Left lung (tissue), 10 donors: ENCODE measurements around the gene KCTD7. TPM values are rescaled to one million over a fixed set of nuclear protein-coding genes. Genes with fewer than 3 reads are reported as not detected.
"Not testable (repeated sequence)": the region's sequence is repeated elsewhere in the genome, so short reads cannot be mapped to it uniquely, and the experiment has no call there.

ENCODE experiments used
- ATAC-seq: fragments of 200-7000 bp; cut with Tn5 transposase; one replicate; pipeline ENCODE4 v1.9.1; 2020; ENCODE audit warnings: moderate library complexity
- DNase-seq, 4 donors: peaks; one replicate each; pipeline ENCODE4 v3.0.0-alpha.2; 2013 to 2020
- H3K27ac ChIP-seq, 2 donors: fragments of 200-600 bp; sonication (generic) in 1 of 2; one replicate each; pipeline versions ENCODE4 v1.5.0 to v1.8.0; 2020 to 2021
- H3K27me3 ChIP-seq, 2 donors: fragments of 200-600 bp; sonication (generic) in 1 of 2; one replicate each; pipeline versions ENCODE4 v1.5.0 to v1.8.0; 2020 to 2021
- H3K36me3 ChIP-seq, 2 donors: fragments of 200-600 bp; sonication (generic) in 1 of 2; one replicate each; pipeline versions ENCODE4 v1.5.0 to v1.8.0; 2020 to 2021
- H3K4me1 ChIP-seq, 2 donors: fragments of 200-600 bp; one replicate each; pipeline ENCODE4 v1.8.0; 2021
- H3K4me3 ChIP-seq, 2 donors: fragments of 200-600 bp; sonication (generic) in 1 of 2; one replicate each; pipeline versions ENCODE4 v1.5.0 to v1.8.0; 2020 to 2021; ENCODE audit warnings: mild to moderate bottlenecking in 1 of 2
- H3K9me3 ChIP-seq, 2 donors: fragments of 200-600 bp; sonication (generic) in 1 of 2; one replicate each; pipeline versions ENCODE4 v1.5.0 to v1.8.0; 2020 to 2021
- intact Hi-C, 2 donors: fragments of 100-400 bp; cut with DNase I; formaldehyde crosslinking; loops; one replicate each; pipeline versions ENCODE4 v1.11.2 to v1.14.2; 2022
- polyA plus RNA-seq, 6 donors: library from polyadenylated mRNA; unstranded; fragments of 120-200 nt; gene quantifications; one replicate each; pipeline ENCODE4 v1.2.1, GENCODE V29; 2013; ENCODE audit not compliant: insufficient read length in 6 of 6
- total RNA-seq, 2 donors: library from RNA; stranded (reverse); fragmentation: NEBNext Ultra II Directional; extraction: Animal tissue kit (Norgen Biotek cat#: 25700); gene quantifications; one replicate each; pipeline ENCODE4 v1.2.1, GENCODE V29; 2021
- TF ChIP-seq, protein P1 (sequence below), 2 donors: fragments of 200-600 bp; sonication (generic) in 1 of 2; IDR thresholded peaks; one replicate each; pipeline versions ENCODE4 v1.5.0 to v1.8.0; 2021; ENCODE audit warnings: antibody characterized with exemption in 2 of 2
- donor health status: DM: no; HTN: yes; CAD: no.
- donor health status: DM: no; HTN: no; CAD: no.

KCTD7 gene
- total and polyA plus RNA-seq, 8 donors: 10.4 to 32.2 (median 28.5) TPM

DNA sequence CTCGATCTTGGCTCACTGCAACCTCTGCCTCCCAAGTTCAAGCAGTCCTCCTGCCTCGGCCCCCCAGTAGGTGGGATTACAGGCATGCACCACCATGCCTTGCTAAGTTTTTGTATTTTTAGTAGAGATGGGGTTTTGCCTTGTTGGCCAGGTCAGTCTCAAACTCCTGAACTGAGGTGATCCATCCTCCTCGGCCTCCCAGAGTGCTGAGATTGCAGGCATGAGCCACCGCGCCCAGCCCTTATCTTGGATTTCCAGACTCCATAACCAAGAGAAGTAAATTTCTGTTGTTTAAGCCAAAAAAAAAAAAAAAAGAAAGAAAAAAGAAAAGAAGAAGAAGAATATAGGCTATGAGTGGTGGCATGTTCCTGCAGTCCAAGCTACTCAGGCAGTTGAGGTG is 58.5 kb downstream of the KCTD7 start:
- no peak overlapping the region for H3K27ac ChIP-seq
- intact Hi-C loops: no loop called here
- no peaks in the 10 kb centered on the region for H3K27me3 ChIP-seq
- TF ChIP-seq, protein P1, sequence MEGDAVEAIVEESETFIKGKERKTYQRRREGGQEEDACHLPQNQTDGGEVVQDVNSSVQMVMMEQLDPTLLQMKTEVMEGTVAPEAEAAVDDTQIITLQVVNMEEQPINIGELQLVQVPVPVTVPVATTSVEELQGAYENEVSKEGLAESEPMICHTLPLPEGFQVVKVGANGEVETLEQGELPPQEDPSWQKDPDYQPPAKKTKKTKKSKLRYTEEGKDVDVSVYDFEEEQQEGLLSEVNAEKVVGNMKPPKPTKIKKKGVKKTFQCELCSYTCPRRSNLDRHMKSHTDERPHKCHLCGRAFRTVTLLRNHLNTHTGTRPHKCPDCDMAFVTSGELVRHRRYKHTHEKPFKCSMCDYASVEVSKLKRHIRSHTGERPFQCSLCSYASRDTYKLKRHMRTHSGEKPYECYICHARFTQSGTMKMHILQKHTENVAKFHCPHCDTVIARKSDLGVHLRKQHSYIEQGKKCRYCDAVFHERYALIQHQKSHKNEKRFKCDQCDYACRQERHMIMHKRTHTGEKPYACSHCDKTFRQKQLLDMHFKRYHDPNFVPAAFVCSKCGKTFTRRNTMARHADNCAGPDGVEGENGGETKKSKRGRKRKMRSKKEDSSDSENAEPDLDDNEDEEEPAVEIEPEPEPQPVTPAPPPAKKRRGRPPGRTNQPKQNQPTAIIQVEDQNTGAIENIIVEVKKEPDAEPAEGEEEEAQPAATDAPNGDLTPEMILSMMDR (IDR thresholded peaks at IDR 0.05): no peak
- H3K4me1 ChIP-seq: peaks cover 6 to 20% of the 10 kb centered on the region in 2 donors
- no peaks in the 10 kb centered on the region for H3K36me3 ChIP-seq
- no peak for ATAC-seq
- DNase-seq: no peak
- H3K9me3 ChIP-seq: no peaks in the 10 kb centered on the region
- H3K4me3 ChIP-seq: no peak overlapping the region

DNA sequence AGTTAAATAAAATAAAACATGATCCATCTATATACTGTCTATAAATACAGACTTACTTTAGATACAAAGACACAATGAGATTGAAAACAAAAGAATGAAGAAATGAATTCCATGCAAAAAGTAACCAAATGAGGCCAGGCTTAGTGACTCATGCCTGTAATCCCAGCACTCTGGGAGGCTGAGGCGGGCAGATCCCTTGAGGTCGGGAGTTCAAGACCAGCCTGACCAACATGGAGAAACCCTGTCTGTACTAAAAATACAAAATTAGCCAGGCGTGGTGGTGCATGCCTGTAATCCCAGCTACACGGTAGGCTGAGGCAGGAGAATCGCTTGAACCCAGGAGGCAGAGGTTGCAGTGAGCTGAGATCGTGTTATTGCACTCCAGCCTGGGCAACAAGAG is 59.0 kb downstream of the KCTD7 start:
- H3K4me3 ChIP-seq, intact Hi-C loops: not testable (repeated sequence)

DNA sequence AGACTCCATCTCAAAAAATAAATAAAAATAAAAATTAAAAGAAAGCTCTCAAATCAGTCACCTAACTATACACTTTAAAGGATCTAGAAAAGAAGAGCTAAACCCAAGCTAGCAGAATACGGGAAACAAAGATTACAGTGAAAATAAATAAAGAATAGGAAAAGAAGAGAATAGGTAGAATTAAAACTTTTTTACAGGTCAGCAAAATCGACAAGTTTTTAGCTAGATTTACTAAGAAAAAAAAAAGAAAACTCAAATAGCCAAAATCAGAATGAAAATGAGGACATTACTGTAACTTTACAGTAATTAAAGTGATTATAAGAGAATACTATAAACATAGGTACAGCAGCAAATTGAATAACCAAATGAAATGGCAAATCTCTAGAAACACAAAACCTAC is 60.4 kb downstream of the KCTD7 start:
- H3K9me3 ChIP-seq: no peaks in the 10 kb centered on the region
- no peaks in the 10 kb centered on the region for H3K27me3 ChIP-seq
- H3K4me3 ChIP-seq: no peak overlapping the region
- TF ChIP-seq, protein P1 (IDR thresholded peaks at IDR 0.05): no peak
- intact Hi-C loops: no loop called here
- no peak overlapping the region for H3K27ac ChIP-seq
- ATAC-seq (no peak), DNase-seq (no peak)
- H3K4me1 ChIP-seq: peaks cover 0 to 6% of the 10 kb centered on the region in 2 donors
- H3K36me3 ChIP-seq: no peaks in the 10 kb centered on the region

More for the DNA sequence above, 59.0 kb downstream of the KCTD7 start:
- peaks cover 6 to 20% of the 10 kb centered on the region in 2 donors for H3K4me1 ChIP-seq
- not testable (repeated sequence) for DNase-seq, H3K27ac ChIP-seq, H3K9me3 ChIP-seq, H3K36me3 ChIP-seq, ATAC-seq, H3K27me3 ChIP-seq

DNA sequence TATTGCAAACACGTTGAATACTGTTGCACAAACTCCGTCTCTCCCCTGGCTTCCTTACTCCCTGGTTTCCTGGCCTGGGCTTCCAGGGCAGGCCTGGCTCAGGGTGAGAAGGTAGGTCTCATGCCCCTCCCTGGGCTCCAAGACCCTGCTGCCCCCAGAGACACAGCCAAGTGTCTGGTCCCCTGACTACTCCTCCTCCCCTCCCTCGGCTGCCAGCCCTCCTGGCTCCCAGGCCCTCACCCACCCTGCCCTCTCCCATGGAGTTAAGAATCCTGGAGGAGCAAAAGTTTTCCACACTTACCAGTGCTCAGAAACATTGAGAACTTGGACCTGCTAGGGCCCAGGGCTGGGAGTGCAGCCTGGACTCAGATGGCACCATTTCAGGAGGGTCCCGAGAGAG is 64.7 kb downstream of the KCTD7 start:
- TF ChIP-seq, protein P1 (IDR thresholded peaks at IDR 0.05): no peak
- Histone ChIP-seq H3K9me3 (no peaks in the 10 kb centered on the region), H3K36me3 (no peaks in the 10 kb centered on the region), H3K27me3 (no peaks in the 10 kb centered on the region), H3K27ac (no peak overlapping the region), H3K4me1 (no peaks in the 10 kb centered on the region), H3K4me3 (no peak overlapping the region)
- DNase-seq (no peak), ATAC-seq (no peak)
- intact Hi-C loops: no loop called here

Other genes starting within 250 kb of the KCTD7 start
- gene RABGEF1, start 111.9 kb downstream of the KCTD7 start, total RNA-seq: 10 to 100 TPM; 22.5 to 22.7 TPM
- 10 to 100 TPM; 29.9 to 38.9 (median 34.4) TPM for gene RABGEF1, start 111.9 kb downstream of the KCTD7 start, polyA plus RNA-seq